ENCODE results near the gene GRIA4.

DNA sequence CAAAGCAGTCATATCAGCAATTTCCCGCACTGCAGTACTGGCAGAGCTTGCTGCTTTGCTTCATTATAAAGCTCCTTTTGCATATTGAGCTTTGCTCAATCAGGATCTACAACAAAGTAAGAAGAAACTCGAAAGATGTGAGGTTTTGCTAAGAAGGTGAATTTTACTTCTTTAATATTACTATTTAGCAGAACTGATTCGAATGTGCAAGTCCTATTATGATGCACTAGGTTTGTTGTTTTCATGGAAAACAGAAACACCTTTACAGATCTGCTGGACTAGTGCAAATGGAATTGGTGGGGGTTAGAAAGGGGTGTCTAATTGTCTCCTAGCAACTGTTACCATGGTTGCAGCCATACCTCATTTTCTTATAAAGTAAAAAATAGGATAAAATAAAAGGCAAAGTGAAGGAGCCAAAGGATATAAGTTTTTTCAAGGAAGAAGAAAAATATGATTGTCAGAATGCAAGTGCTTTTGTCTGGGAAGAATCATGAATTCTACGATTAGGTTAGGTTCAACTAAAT, 259.0 kb downstream of the GRIA4 start:
- TF ChIP-seq CTCF (IDR thresholded peaks at IDR 0.05) (no peak), POLR2A (IDR thresholded peaks at IDR 0.05) (no peak), EP300 (IDR thresholded peaks at IDR 0.05) (no peak)
